Measurements from ENCODE around the gene LGALS3BP. TPM values are rescaled to one million over a fixed set of nuclear protein-coding genes. Genes with fewer than 3 reads are reported as not detected.
"Not testable (repeated sequence)": the region's sequence is repeated elsewhere in the genome, so short reads cannot be mapped to it uniquely, and the experiment has no call there.

LGALS3BP gene
- total RNA-seq, 1 donor from 2014 or later: 365 TPM

GRCh38 chr17:79022507-79022991 is 42.8 kb upstream of the LGALS3BP start:
- intact Hi-C loops (cut with DNase I): loop anchor here (5.0 to 10.0 kb wide), 2 partner anchors 85 to 282 kb away; no protein-coding TSS in a partner anchor
- H3K4me1 ChIP-seq: peaks cover 34 to 74% of the 10 kb centered on the region in 2 donors
- H3K4me3 ChIP-seq: peak overlapping the region in 1 of 2 donors; percentile 93
- TF ChIP-seq, protein P1, sequence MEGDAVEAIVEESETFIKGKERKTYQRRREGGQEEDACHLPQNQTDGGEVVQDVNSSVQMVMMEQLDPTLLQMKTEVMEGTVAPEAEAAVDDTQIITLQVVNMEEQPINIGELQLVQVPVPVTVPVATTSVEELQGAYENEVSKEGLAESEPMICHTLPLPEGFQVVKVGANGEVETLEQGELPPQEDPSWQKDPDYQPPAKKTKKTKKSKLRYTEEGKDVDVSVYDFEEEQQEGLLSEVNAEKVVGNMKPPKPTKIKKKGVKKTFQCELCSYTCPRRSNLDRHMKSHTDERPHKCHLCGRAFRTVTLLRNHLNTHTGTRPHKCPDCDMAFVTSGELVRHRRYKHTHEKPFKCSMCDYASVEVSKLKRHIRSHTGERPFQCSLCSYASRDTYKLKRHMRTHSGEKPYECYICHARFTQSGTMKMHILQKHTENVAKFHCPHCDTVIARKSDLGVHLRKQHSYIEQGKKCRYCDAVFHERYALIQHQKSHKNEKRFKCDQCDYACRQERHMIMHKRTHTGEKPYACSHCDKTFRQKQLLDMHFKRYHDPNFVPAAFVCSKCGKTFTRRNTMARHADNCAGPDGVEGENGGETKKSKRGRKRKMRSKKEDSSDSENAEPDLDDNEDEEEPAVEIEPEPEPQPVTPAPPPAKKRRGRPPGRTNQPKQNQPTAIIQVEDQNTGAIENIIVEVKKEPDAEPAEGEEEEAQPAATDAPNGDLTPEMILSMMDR (IDR thresholded peaks at IDR 0.05): no peak
- peak overlapping the region; percentile 86 to 89 for H3K27ac ChIP-seq
- no peaks in the 10 kb centered on the region for H3K9me3 ChIP-seq
- no peaks in the 10 kb centered on the region for H3K36me3 ChIP-seq
- peak in 1 of 2 donors; percentile 90 for DNase-seq (ENCODE audit: low spot score in 2 of 2)
- H3K27me3 ChIP-seq: no peaks in the 10 kb centered on the region

GRCh38 chr17:79021929-79022328 is 42.2 kb upstream of the LGALS3BP start:
- intact Hi-C loops (cut with DNase I): loop anchor here (2.0 to 10.0 kb wide), 3 partner anchors 15 to 283 kb away; no protein-coding TSS in a partner anchor
- H3K4me1 ChIP-seq: peaks cover 28 to 67% of the 10 kb centered on the region in 2 donors

GRCh38 chr17:79020631-79021301 is 41.0 kb upstream of the LGALS3BP start:
- Histone ChIP-seq H3K4me3 (peak overlapping the region in 1 of 2 donors; percentile 26), H3K9me3 (no peaks in the 10 kb centered on the region), H3K4me1 (peaks cover 19 to 56% of the 10 kb centered on the region in 2 donors), H3K27ac (peak overlapping the region; percentile 86 to 89), H3K36me3 (no peaks in the 10 kb centered on the region), H3K27me3 (no peaks in the 10 kb centered on the region)
- TF ChIP-seq, protein P1 (IDR thresholded peaks at IDR 0.05): no peak
- peak in 1 of 2 donors; percentile 65 for DNase-seq (ENCODE audit: low spot score in 2 of 2)
- intact Hi-C loops (cut with DNase I): loop anchor here (1.0 to 10.0 kb wide), 4 partner anchors 16 to 284 kb away; no protein-coding TSS in a partner anchor

More at GRCh38 chr17:79021929-79022328, 42.2 kb upstream of the LGALS3BP start:
- not testable (repeated sequence) for H3K36me3 ChIP-seq, H3K9me3 ChIP-seq, H3K27me3 ChIP-seq, H3K4me3 ChIP-seq
- peak in 1 of 2 donors; percentile 37 for DNase-seq (ENCODE audit: low spot score in 2 of 2)
- H3K27ac ChIP-seq: peak overlapping the region; percentile 86 to 89

DNA sequence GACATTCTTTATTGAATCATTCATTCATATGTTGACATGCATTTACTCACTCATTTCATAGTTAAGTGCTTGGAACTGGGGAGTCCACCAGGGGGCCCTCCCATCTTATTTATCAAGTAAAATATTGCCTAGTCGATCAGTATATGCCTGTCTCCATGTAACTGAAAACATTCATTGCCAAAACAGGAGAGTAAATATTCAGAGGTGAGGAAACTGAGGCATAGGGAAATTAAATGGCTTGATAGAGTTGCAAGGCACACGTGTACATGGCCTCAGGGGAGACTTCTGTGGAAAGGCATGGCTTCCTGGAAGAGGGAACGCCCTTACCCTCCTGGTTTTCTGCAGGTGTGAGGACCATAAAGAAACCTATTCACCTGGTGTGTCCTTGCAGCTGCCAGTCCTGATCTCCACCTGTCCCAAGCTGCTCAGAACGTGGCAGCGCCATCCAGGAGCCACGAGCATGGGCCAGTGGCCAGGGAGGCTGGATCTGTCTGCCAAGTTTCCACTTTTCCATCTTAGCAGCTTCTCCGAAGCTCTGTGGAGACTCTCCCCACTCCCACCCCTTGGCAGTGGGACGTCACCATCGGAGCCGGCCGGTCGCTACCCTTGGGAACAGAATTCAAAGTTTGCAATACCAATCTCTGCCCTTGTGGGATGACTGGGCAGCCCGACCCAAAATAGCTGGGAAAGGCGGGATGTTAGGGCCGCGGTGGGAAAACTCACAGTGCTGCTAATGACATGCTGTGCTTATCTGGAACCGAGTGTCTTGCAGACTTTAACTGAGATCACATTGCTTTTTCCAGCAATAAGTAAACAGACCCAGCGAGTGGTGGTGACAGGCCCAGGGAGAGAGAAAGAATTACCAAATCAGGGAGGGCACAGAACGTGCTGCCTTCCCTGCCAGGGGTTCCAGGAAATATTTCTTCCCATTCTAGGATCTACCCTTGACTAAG is 40.2 kb upstream of the LGALS3BP start:
- Histone ChIP-seq H3K9me3 (no peaks in the 10 kb centered on the region), H3K27ac (peak overlapping the region; percentile 86 to 89), H3K27me3 (no peaks in the 10 kb centered on the region), H3K36me3 (no peaks in the 10 kb centered on the region), H3K4me1 (peaks cover 19 to 52% of the 10 kb centered on the region in 2 donors), H3K4me3 (peak overlapping the region in 1 of 2 donors; percentile 26)
- TF ChIP-seq, protein P1 (IDR thresholded peaks at IDR 0.05): peak; percentile 54 to 76 (median 72)
- DNase-seq (ENCODE audit: low spot score in 2 of 2): peak; percentile 53 to 93
- intact Hi-C loops (cut with DNase I): loop anchor here (1.0 to 10.0 kb wide), 6 partner anchors 17 to 373 kb away; no protein-coding TSS in a partner anchor

DNA sequence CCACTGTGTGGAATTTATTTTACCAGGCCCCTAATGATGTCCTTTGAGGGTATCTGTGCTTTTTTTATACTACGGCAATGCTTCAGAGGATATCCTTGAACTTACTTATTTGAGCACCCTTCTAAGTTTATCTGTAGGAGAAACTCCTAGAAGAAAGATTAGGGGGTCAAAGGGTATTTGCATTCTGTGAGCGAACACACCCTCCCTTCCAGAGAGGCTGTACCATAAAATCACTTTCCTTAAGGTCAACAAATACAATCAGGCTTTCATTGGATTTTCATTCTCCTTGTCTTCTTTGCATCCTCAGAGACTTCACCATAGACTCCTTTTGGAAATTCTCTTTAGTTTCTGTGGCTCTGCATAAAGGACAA is 39.5 kb upstream of the LGALS3BP start:
- peaks cover 19 to 49% of the 10 kb centered on the region in 2 donors for H3K4me1 ChIP-seq
- H3K9me3 ChIP-seq: no peaks in the 10 kb centered on the region
- DNase-seq (ENCODE audit: low spot score in 2 of 2): no peak
- peak overlapping the region; percentile 86 to 89 for H3K27ac ChIP-seq
- intact Hi-C loops (cut with DNase I): loop anchor here (2.0 kb wide), 2 partner anchors 64 to 374 kb away; no protein-coding TSS in a partner anchor
- H3K36me3 ChIP-seq: no peaks in the 10 kb centered on the region
- no peaks in the 10 kb centered on the region for H3K27me3 ChIP-seq
- TF ChIP-seq, protein P1 (IDR thresholded peaks at IDR 0.05): no peak
- H3K4me3 ChIP-seq: no peak overlapping the region

Measured in ascending aorta (tissue), 2 donors.